Upper lobe of right lung (tissue), 1 donor: ENCODE results near the gene SLC39A11. TPM values are rescaled to one million over a fixed set of nuclear protein-coding genes. Genes with fewer than 3 reads are reported as not detected.
"Not testable (repeated sequence)": the region's sequence is repeated elsewhere in the genome, so short reads cannot be mapped to it uniquely, and the experiment has no call there.

Experiments
- ATAC-seq: fragments of 200-7000 bp; cut with Tn5 transposase; one replicate; pipeline ENCODE4 v1.9.1; 2020; ENCODE audit warnings: mild to moderate bottlenecking, moderate library complexity
- DNase-seq: peaks from one replicate; pipeline ENCODE4 v3.0.0-alpha.2; 2020
- H3K27ac ChIP-seq: fragments of 200-600 bp; one replicate; pipeline ENCODE4 v1.8.0; 2022
- H3K27me3 ChIP-seq: fragments of 200-600 bp; one replicate; pipeline ENCODE4 v1.8.0; 2022; ENCODE audit warnings: mild to moderate bottlenecking
- H3K36me3 ChIP-seq: fragments of 200-600 bp; one replicate; pipeline ENCODE4 v1.8.0; 2022
- H3K4me1 ChIP-seq: fragments of 200-600 bp; one replicate; pipeline ENCODE4 v1.8.0; 2022
- H3K4me3 ChIP-seq: fragments of 200-600 bp; one replicate; pipeline ENCODE4 v1.8.0; 2022; ENCODE audit warnings: mild to moderate bottlenecking
- H3K9me3 ChIP-seq: fragments of 200-600 bp; one replicate; pipeline ENCODE4 v1.8.0; 2022
- intact Hi-C: fragments of 100-400 bp; cut with DNase I; formaldehyde crosslinking; loops from one replicate; pipeline ENCODE4 v1.11.0; 2022
- total RNA-seq: library from RNA; stranded (reverse); fragmentation: NEBNext Ultra II Directional; extraction: Animal tissue kit (Norgen Biotek cat#: 25700); gene quantifications from one replicate; pipeline ENCODE4 v1.2.1, GENCODE V29; 2021
- TF ChIP-seq, protein P1 (sequence below): fragments of 200-600 bp; IDR thresholded peaks from one replicate; pipeline ENCODE4 v1.8.0; 2022; ENCODE audit warnings: antibody characterized with exemption
- donor health status: DM: no; HTN: yes; CAD: no; lungs with severe emphysema.

Gene SLC39A11
- total RNA-seq, 1 donor from 2014 or later: 33.7 TPM

DNA sequence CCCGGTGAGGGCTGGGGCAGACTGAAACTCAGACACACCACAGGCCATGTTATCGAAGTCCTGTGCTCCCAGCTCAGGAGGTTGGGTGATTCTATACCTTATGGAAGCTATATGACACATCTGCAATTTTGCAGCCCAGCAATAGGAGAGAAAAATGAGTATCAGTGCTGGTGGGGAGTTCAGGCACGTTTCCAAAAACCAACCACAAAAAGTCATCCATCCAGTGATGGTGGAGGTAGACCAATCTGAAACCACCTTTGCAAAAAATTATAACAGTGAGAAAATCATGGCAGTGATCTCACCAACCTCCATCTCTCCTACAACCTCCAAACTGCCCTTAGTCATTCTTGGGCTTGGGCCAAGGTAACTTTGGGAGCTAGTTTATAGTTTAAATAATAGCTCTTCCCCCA, 327.9 kb downstream of the SLC39A11 start:
- TF ChIP-seq, protein P1, sequence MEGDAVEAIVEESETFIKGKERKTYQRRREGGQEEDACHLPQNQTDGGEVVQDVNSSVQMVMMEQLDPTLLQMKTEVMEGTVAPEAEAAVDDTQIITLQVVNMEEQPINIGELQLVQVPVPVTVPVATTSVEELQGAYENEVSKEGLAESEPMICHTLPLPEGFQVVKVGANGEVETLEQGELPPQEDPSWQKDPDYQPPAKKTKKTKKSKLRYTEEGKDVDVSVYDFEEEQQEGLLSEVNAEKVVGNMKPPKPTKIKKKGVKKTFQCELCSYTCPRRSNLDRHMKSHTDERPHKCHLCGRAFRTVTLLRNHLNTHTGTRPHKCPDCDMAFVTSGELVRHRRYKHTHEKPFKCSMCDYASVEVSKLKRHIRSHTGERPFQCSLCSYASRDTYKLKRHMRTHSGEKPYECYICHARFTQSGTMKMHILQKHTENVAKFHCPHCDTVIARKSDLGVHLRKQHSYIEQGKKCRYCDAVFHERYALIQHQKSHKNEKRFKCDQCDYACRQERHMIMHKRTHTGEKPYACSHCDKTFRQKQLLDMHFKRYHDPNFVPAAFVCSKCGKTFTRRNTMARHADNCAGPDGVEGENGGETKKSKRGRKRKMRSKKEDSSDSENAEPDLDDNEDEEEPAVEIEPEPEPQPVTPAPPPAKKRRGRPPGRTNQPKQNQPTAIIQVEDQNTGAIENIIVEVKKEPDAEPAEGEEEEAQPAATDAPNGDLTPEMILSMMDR: no peak
- DNase-seq: no peak
- H3K9me3 ChIP-seq: no peaks in the 10 kb centered on the region
- H3K4me1 ChIP-seq: no peaks in the 10 kb centered on the region
- intact Hi-C loops: no loop called here
- H3K36me3 ChIP-seq: no peaks in the 10 kb centered on the region
- no peaks in the 10 kb centered on the region for H3K27me3 ChIP-seq
- ATAC-seq: no peak
- H3K27ac ChIP-seq: no peak overlapping the region
- H3K4me3 ChIP-seq: no peak overlapping the region

DNA sequence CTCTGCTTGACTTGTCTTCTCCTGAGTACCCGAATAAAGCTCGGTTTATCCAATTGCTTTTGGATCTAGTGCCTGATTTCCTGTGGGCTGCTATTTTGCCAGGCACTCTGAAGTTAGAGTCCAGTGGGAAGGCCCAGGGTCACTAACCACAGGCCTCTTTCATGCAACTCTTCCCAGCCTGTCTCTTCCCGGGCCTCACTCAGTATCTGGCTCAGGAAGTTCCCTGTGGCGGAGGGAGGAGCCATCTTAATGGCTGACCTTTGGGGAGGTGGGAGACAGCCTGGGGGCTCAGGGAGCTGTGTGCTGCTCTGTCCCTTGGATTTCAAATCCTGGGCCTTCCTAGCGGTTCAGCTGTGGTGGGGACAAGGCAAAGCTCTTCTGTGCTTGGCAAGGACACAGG, 328.5 kb downstream of the SLC39A11 start:
- TF ChIP-seq, protein P1: no peak
- no peak for ATAC-seq
- no peak overlapping the region for H3K4me3 ChIP-seq
- no peaks in the 10 kb centered on the region for H3K36me3 ChIP-seq
- no peaks in the 10 kb centered on the region for H3K9me3 ChIP-seq
- no peaks in the 10 kb centered on the region for H3K27me3 ChIP-seq
- no peaks in the 10 kb centered on the region for H3K4me1 ChIP-seq
- H3K27ac ChIP-seq: no peak overlapping the region
- DNase-seq: no peak
- intact Hi-C loops: no loop called here

DNA sequence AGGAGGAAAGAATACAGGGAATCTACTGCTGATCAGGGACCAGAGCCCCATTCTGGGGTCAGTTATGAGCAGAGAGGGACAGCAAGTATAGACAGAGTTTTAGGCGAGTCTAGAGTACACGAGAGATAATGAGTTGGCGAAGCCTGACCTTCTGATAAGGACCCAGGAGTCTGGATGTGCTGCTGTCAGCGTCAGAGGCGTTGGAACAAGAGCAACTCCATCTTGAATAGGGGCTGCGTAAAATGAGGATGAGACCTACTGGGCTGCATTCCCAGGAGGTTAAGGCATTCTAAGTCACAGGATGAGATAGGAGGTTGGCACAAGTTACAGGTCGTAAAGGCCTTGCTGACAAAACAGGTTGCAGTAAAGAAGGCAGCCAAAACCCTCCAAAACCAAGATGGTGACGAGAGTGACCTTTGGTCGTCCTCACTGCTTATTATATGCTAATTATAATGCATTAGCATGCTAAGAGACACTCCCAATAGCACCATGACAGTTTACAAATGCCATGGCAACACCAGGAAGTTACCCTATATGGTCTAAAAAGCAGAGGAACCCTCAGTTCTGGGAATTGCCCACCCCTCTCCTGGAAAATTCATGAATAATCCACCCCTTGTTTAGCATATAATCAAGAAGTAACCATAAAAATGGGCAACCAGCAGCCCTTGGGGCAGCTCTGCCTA, 330.5 kb downstream of the SLC39A11 start:
- ATAC-seq, intact Hi-C loops, H3K4me1 ChIP-seq, H3K4me3 ChIP-seq, H3K27me3 ChIP-seq, H3K9me3 ChIP-seq, DNase-seq, H3K36me3 ChIP-seq, H3K27ac ChIP-seq: not testable (repeated sequence)

DNA sequence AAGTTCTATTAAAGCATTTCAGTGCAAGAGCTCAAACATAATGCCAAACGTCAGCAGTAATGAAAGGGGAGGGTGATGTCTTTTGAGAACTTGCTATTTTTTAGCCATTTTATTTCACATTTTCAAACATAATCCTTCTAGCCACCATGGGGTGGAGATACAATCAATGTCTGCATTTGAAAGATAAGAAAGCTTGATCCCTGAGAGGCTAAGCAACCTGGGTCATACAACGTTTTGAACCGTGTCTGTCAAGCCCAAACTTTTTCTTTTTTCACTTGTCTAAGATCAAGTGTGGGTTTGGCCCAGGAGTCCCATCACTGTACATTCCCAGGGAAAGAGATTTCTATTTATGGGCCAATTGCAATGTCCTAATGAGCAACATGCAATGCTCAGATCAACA, 331.1 kb downstream of the SLC39A11 start:
- DNase-seq (no peak), ATAC-seq (no peak)
- intact Hi-C loops: no loop called here
- Histone ChIP-seq H3K27ac (no peak overlapping the region), H3K4me1 (no peaks in the 10 kb centered on the region), H3K4me3 (no peak overlapping the region), H3K27me3 (no peaks in the 10 kb centered on the region), H3K36me3 (no peaks in the 10 kb centered on the region), H3K9me3 (no peaks in the 10 kb centered on the region)
- TF ChIP-seq, protein P1: no peak

DNA sequence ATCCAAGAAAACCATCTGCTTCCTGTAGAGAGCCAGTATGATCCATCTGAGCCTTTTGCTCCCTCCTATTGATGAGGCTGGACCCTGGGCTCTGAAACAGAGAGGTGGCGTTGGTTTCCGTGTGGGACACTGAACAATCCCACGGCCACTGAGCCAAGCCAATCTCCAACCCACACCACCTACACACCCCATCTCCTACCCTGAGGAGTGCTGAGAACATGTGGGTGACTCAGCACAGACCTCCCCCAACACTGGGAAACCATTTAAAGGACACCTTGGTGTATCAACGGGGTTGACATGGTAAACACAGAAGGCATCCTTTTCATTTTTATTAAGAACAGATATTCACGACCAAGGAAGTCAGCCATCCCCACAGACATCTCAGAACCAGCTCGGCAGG, 332.1 kb downstream of the SLC39A11 start:
- no peak overlapping the region for H3K4me3 ChIP-seq
- no peak for DNase-seq
- H3K27me3 ChIP-seq: no peaks in the 10 kb centered on the region
- intact Hi-C loops: no loop called here
- TF ChIP-seq, protein P1: no peak
- no peak overlapping the region for H3K27ac ChIP-seq
- no peaks in the 10 kb centered on the region for H3K36me3 ChIP-seq
- H3K9me3 ChIP-seq: no peaks in the 10 kb centered on the region
- no peak for ATAC-seq
- H3K4me1 ChIP-seq: no peaks in the 10 kb centered on the region

DNA sequence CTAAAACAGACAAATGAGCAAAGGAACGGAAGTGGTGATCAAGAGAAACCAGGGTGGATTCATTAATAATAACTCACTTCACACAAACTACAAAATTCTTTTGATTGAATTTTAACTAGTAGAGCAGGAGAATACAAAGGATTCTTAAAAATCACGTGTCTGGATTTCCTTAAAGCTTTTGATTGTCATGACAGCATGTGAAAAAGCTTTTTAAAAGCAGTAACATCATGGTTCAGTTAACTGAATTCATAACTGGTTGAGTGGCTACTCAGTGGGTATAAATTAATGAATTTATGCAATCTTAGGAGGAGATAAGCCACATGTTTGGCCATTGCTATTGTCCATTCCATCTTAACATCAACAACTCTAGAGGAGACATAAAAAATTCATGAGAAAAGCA, 333.2 kb downstream of the SLC39A11 start:
- no peaks in the 10 kb centered on the region for H3K36me3 ChIP-seq
- no peaks in the 10 kb centered on the region for H3K27me3 ChIP-seq
- intact Hi-C loops: no loop called here
- TF ChIP-seq, protein P1: no peak
- H3K4me1 ChIP-seq: no peaks in the 10 kb centered on the region
- ATAC-seq: no peak
- DNase-seq: no peak
- no peaks in the 10 kb centered on the region for H3K9me3 ChIP-seq
- H3K4me3 ChIP-seq: no peak overlapping the region
- H3K27ac ChIP-seq: no peak overlapping the region
